AG04449 (cell line): ENCODE results near the gene COL1A2.

Source experiments
- CTCF ChIA-PET: fragments of 350-600 bp; formaldehyde crosslinking; extraction: SDS; loops from one replicate; lab custom pipeline; 2021; ENCODE audit warnings: antibody characterized with exemption; lab: Yijun Ruan, JAX
- POLR2A ChIA-PET: fragments of 400-600, 350-600 bp; formaldehyde crosslinking; extraction: SDS; loops from one replicate; lab custom pipeline; 2020; ENCODE audit warnings: antibody characterized with exemption, inconsistent platforms; lab: Yijun Ruan, JAX
- DNase-seq: peaks from one replicate; pipeline ENCODE4 v3.0.0-alpha.2; 2010; ENCODE audit warnings: low read depth, low spot score
- H3K4me3 ChIP-seq: 2 replicates; pipeline ENCODE4 v1.5.1; 2011; ENCODE audit warnings: low read depth, mild to moderate bottlenecking, control low read depth, low read length
- TF ChIP-seq, protein P1 (sequence below): IDR thresholded peaks from one replicate; pipeline ENCODE4 v1.5.1; 2011; ENCODE audit warnings: mild to moderate bottlenecking, moderate library complexity, low read length, control low read depth, inconsistent platforms; ENCODE audit not compliant: insufficient read depth; ENCODE audit errors: missing control alignments

COL1A2 gene

GRCh38 chr7:94450044-94450697, 55.5 kb downstream of the COL1A2 start:
- no peak for DNase-seq
- TF ChIP-seq, protein P1, sequence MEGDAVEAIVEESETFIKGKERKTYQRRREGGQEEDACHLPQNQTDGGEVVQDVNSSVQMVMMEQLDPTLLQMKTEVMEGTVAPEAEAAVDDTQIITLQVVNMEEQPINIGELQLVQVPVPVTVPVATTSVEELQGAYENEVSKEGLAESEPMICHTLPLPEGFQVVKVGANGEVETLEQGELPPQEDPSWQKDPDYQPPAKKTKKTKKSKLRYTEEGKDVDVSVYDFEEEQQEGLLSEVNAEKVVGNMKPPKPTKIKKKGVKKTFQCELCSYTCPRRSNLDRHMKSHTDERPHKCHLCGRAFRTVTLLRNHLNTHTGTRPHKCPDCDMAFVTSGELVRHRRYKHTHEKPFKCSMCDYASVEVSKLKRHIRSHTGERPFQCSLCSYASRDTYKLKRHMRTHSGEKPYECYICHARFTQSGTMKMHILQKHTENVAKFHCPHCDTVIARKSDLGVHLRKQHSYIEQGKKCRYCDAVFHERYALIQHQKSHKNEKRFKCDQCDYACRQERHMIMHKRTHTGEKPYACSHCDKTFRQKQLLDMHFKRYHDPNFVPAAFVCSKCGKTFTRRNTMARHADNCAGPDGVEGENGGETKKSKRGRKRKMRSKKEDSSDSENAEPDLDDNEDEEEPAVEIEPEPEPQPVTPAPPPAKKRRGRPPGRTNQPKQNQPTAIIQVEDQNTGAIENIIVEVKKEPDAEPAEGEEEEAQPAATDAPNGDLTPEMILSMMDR: no peak
- ChIA-PET CTCF (interaction anchor here (0.6 to 7.3 kb wide), 43 partner anchors 9 to 1240 kb away, joined by 3 to 97 read pairs (median 4); partner anchors contain the start of gene SGCE), POLR2A (interaction anchor here (0.6 kb wide), 1 partner anchor 54 kb away, joined by 5 read pairs; no protein-coding TSS in a partner anchor)
- H3K4me3 ChIP-seq: no peak overlapping the region

GRCh38 chr7:94451187-94451586, 56.5 kb downstream of the COL1A2 start:
- POLR2A ChIA-PET: interaction anchor here (0.7 kb wide), 1 partner anchor 732 kb away, joined by 4 read pairs; no protein-coding TSS in a partner anchor
- DNase-seq: no peak

DNA sequence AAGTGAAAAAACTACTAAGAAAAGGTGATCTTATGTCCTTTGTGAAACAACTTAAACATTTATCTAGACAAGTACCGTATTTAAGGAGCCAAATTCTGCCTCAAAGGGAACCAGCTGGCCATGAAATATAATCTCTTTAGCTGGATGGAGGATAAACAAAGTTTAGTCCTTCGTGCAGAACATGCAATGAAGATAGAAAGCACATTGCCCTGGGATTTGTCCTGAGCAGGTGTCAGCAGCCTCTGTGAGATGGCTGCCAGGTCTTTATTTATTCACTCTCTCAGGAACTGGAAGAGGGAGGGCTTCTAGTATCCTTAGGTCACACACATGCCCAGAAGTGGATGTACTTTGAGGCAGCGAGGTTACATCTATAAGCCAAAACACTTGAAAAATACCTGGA, 57.5 kb downstream of the COL1A2 start:
- CTCF ChIA-PET: interaction anchor here (1.2 to 5.1 kb wide), 3 partner anchors 593 to 1235 kb away, joined by 3 to 73 read pairs (median 43); no protein-coding TSS in a partner anchor
- TF ChIP-seq, protein P1: no peak
- DNase-seq: no peak
- POLR2A ChIA-PET: no interaction called here
- H3K4me3 ChIP-seq: no peak overlapping the region

More at GRCh38 chr7:94451187-94451586, 56.5 kb downstream of the COL1A2 start:
- CTCF ChIA-PET: interaction anchor here (0.7 to 7.3 kb wide), 14 partner anchors 8 to 1237 kb away, joined by 3 to 97 read pairs (median 16); partner anchors contain the start of gene SGCE
- H3K4me3 ChIP-seq: no peak overlapping the region
- TF ChIP-seq, protein P1: no peak

DNA sequence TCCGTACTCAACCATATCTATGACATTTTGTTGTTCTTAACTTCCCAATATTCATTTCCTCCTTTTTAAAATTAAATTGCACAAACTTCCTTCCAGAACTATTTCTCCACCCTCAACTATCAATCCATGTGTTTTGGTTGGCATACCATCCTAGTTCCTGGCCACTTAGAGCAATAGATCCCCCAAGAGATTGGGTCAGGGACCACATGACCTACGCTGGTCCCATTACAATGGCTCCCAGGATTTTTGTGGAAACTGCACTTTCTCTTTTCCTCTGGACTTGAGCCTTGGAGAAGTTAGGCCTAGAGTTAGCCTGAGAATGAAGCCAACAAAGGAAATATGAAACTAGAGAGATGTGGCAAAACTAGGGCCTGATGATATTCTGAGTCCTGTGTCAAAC, 59.2 kb downstream of the COL1A2 start:
- DNase-seq: no peak
- ChIA-PET CTCF (interaction anchor here (1.0 kb wide), 1 partner anchor 11 kb away, joined by 3 read pairs; no protein-coding TSS in a partner anchor), POLR2A (no interaction called here)
- no peak overlapping the region for H3K4me3 ChIP-seq
- TF ChIP-seq, protein P1: no peak

GRCh38 chr7:94458041-94458440, 63.3 kb downstream of the COL1A2 start:
- no peak for DNase-seq
- ChIA-PET POLR2A (no interaction called here), CTCF (interaction anchor here (1.2 to 3.9 kb wide), 4 partner anchors 8 to 1019 kb away, joined by 3 to 34 read pairs (median 5); no protein-coding TSS in a partner anchor)

More at GRCh38 chr7:94458041-94458440, 63.3 kb downstream of the COL1A2 start:
- TF ChIP-seq, protein P1: no peak
- no peak overlapping the region for H3K4me3 ChIP-seq
